HTR-8/SVneo (cell line): ENCODE measurements around the gene PCSK7.
"Not testable (repeated sequence)": the region's sequence is repeated elsewhere in the genome, so short reads cannot be mapped to it uniquely, and the experiment has no call there.

Experiments
- DNase-seq: peaks from one replicate; pipeline ENCODE4 v3.0.0; 2011; ENCODE audit warnings: low spot score, mixed read lengths; ENCODE audit not compliant: insufficient read length
- FAIRE-seq: peaks from 2 replicates; lab custom pipeline; 2011; peaks lifted over from hg19 to GRCh38; lab: Jason Lieb, UNC

The PCSK7 gene

GRCh38 chr11:117218133-117218915, 13.5 kb downstream of the PCSK7 start:
- no peak for FAIRE-seq
- DNase-seq, result no peak

- FAIRE-seq (no peak), DNase-seq (no peak)
Measured at GRCh38 chr11:117217141-117218084, 14.5 kb downstream of the PCSK7 start.

GRCh38 chr11:117214404-117215110, 17.3 kb downstream of the PCSK7 start:
- DNase-seq (no peak), FAIRE-seq (no peak)

GRCh38 chr11:117212697-117213355, 19.0 kb downstream of the PCSK7 start:
- FAIRE-seq, result no peak

GRCh38 chr11:117210620-117211019, 21.3 kb downstream of the PCSK7 start:
- DNase-seq (no peak), FAIRE-seq (no peak)

More at GRCh38 chr11:117212697-117213355, 19.0 kb downstream of the PCSK7 start:
- DNase-seq, result no peak

- not testable (repeated sequence) for FAIRE-seq, DNase-seq
Measured at GRCh38 chr11:117209351-117210125, 22.3 kb downstream of the PCSK7 start.

- FAIRE-seq, result peak; percentile 81
Measured at GRCh38 chr11:117208710-117209109, 23.2 kb downstream of the PCSK7 start.

GRCh38 chr11:117207481-117207880, 24.4 kb downstream of the PCSK7 start:
- DNase-seq, result not testable (repeated sequence)
- peak; percentile 78 for FAIRE-seq

More at GRCh38 chr11:117208710-117209109, 23.2 kb downstream of the PCSK7 start:
- DNase-seq, result not testable (repeated sequence)

GRCh38 chr11:117206859-117207258, 25.0 kb downstream of the PCSK7 start:
- not testable (repeated sequence) for DNase-seq

GRCh38 chr11:117206111-117206510, 25.8 kb downstream of the PCSK7 start:
- DNase-seq, FAIRE-seq: not testable (repeated sequence)

More at GRCh38 chr11:117206859-117207258, 25.0 kb downstream of the PCSK7 start:
- peak; percentile 99 for FAIRE-seq

- no peak for DNase-seq
- no peak for FAIRE-seq
Measured at GRCh38 chr11:117205211-117205818, 26.6 kb downstream of the PCSK7 start.

- no peak for FAIRE-seq
Measured at GRCh38 chr11:117204283-117205080, 27.4 kb downstream of the PCSK7 start.

GRCh38 chr11:117203069-117203407, 28.8 kb downstream of the PCSK7 start:
- DNase-seq (no peak), FAIRE-seq (no peak)

More at GRCh38 chr11:117204283-117205080, 27.4 kb downstream of the PCSK7 start:
- DNase-seq, result no peak

- DNase-seq (no peak), FAIRE-seq (peak; percentile 16)
Measured at GRCh38 chr11:117202386-117203068, 29.3 kb downstream of the PCSK7 start.

- FAIRE-seq (no peak), DNase-seq (no peak)
Measured at GRCh38 chr11:117201658-117202305, 30.1 kb downstream of the PCSK7 start.

GRCh38 chr11:117200813-117201657, 30.8 kb downstream of the PCSK7 start:
- no peak for FAIRE-seq
- DNase-seq, result no peak
